ENCODE results near the gene AK4.
"Not testable (repeated sequence)": the region's sequence is repeated elsewhere in the genome, so short reads cannot be mapped to it uniquely, and the experiment has no call there.

Gene AK4

GRCh38 chr1:65151641-65152040 lies 3.6 kb downstream of the AK4 start:
- no peak for DNase-seq

- no peak for DNase-seq
Observed at GRCh38 chr1:65153635-65154034, 5.6 kb downstream of the AK4 start.

GRCh38 chr1:65156910-65157545 lies 9.0 kb downstream of the AK4 start:
- DNase-seq, result no peak

- DNase-seq, result no peak
Observed at GRCh38 chr1:65157546-65157941, 9.5 kb downstream of the AK4 start.

- DNase-seq, result not testable (repeated sequence)
Observed at GRCh38 chr1:65159291-65159688, 11.3 kb downstream of the AK4 start.

GRCh38 chr1:65159801-65160523 lies 12.0 kb downstream of the AK4 start:
- DNase-seq, result no peak

- DNase-seq, result no peak
Observed at GRCh38 chr1:65163201-65163805, 15.3 kb downstream of the AK4 start.

GRCh38 chr1:65164101-65164500 lies 16.1 kb downstream of the AK4 start:
- DNase-seq, result not testable (repeated sequence)

GRCh38 chr1:65164633-65165032 lies 16.6 kb downstream of the AK4 start:
- no peak for DNase-seq

GRCh38 chr1:65165269-65165993 lies 17.4 kb downstream of the AK4 start:
- DNase-seq, result peak; percentile 27

GRCh38 chr1:65166572-65167305 lies 18.7 kb downstream of the AK4 start:
- DNase-seq, result no peak

- DNase-seq, result no peak
Observed at GRCh38 chr1:65167586-65168242, 19.7 kb downstream of the AK4 start.

GRCh38 chr1:65168867-65169266 lies 20.9 kb downstream of the AK4 start:
- no peak for DNase-seq

- no peak for DNase-seq
Observed at GRCh38 chr1:65170511-65171142, 22.6 kb downstream of the AK4 start.

GRCh38 chr1:65172936-65173690 lies 25.1 kb downstream of the AK4 start:
- no peak for DNase-seq

GRCh38 chr1:65174585-65174984 lies 26.6 kb downstream of the AK4 start:
- peak; percentile 20 for DNase-seq

- no peak for DNase-seq
Observed at GRCh38 chr1:65175171-65176055, 27.4 kb downstream of the AK4 start.

- DNase-seq, result no peak
Observed at GRCh38 chr1:65176056-65176450, 28.1 kb downstream of the AK4 start.

- no peak for DNase-seq
Observed at GRCh38 chr1:65176591-65176990, 28.6 kb downstream of the AK4 start.

- DNase-seq, result no peak
Observed at GRCh38 chr1:65177457-65177856, 29.5 kb downstream of the AK4 start.

All from CD4-positive, alpha-beta T cell treated with Interleukin-15 for 1 hour (primary cell).